Measurements from ENCODE around the gene ATG4B. TPM values are rescaled to one million over a fixed set of nuclear protein-coding genes. Genes with fewer than 3 reads are reported as not detected.

ATG4B gene
- total and polyA plus RNA-seq, 2 donors (not counting 3 experiments of a cell fraction or from before 2014, with no cell fraction given) = 83.6 to 113 TPM

DNA sequence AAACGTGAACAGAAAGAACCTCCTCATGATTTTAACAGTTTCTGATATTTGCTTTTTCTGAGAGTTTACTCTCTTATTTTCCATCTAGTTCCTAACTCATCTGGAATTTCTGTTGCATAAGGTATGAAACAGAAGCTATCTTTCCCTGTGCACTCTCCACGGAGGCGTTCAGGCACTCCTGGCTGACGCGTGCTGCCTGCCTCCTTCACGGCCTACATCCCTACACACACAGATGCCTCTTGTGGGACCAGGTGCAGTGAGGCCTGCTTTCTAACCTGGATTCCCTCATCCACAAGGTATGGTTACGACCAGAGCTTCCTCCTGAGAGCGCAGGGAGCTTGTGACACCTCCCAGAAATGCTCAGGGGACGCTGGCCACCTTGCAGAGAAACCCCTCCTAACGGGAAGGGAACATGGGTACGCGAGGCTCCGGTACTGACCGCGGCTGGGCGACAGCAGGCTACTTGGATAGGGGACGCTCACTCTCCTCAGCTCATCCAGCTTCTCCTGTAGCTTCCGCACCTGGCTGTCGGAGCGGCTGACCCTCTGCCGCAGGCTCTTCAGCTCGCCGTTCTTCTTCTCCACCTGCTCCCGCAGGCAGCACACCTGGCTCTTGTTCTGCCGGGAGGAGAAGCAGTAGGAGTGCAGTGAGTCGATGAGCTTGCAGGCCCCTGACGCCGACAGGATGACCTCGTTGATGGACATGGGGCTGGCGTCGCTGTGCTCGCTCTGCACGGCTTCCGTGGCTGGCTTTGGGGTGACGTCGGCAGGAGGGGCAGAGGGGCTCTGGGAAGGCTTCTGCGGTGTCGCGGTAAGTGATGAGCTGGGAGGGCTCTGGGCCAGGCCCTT is 4.8 kb upstream of the ATG4B start:
- no peaks in the 10 kb centered on the region for H4K20me1 ChIP-seq (replicated peaks; ENCODE audit: control insufficient read depth, extremely low read depth, insufficient read depth, low read length)
- no peak for FAIRE-seq
- no peak overlapping the region for H3K27ac ChIP-seq (ENCODE audit: insufficient read depth, low read depth, low read length)
- dilution Hi-C loops (cut with MboI; ENCODE audit: extremely low pct_ligation_motif_present, low sequenced_read_pairs) = no loop called here
- H3K4me3 ChIP-seq (replicated peaks in 1 of 3; ENCODE audit: insufficient read depth in 1 of 3, low read depth in 1 of 3, low read length in 3 of 3) = no peak overlapping the region
- H3K9ac ChIP-seq (replicated peaks; ENCODE audit: extremely low read depth, insufficient read depth, low read length) = no peak overlapping the region
- TF ChIP-seq JUN (IDR thresholded peaks at IDR 0.05; ENCODE audit: borderline replicate concordance, insufficient read depth, insufficient read length, low read depth) = no peak
- no peak for TF ChIP-seq POLR2AphosphoS5 (IDR thresholded peaks at IDR 0.05; ENCODE audit: insufficient read depth, low read depth, low read length)
- TF ChIP-seq POLR2A (IDR thresholded peaks at IDR 0.05; ENCODE audit: low read depth, low read length) = no peak
- TF ChIP-seq, protein P1, sequence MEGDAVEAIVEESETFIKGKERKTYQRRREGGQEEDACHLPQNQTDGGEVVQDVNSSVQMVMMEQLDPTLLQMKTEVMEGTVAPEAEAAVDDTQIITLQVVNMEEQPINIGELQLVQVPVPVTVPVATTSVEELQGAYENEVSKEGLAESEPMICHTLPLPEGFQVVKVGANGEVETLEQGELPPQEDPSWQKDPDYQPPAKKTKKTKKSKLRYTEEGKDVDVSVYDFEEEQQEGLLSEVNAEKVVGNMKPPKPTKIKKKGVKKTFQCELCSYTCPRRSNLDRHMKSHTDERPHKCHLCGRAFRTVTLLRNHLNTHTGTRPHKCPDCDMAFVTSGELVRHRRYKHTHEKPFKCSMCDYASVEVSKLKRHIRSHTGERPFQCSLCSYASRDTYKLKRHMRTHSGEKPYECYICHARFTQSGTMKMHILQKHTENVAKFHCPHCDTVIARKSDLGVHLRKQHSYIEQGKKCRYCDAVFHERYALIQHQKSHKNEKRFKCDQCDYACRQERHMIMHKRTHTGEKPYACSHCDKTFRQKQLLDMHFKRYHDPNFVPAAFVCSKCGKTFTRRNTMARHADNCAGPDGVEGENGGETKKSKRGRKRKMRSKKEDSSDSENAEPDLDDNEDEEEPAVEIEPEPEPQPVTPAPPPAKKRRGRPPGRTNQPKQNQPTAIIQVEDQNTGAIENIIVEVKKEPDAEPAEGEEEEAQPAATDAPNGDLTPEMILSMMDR (IDR thresholded peaks at IDR 0.05; ENCODE audit: extremely low read depth in 1 of 2, insufficient read depth in 1 of 2, low read depth in 1 of 2, low read length in 2 of 2) = no peak
- no peak for TF ChIP-seq EZH2 (IDR thresholded peaks at IDR 0.05; ENCODE audit: borderline replicate concordance, low read depth, low read length, severe bottlenecking)
- TF ChIP-seq GATA2 (IDR thresholded peaks at IDR 0.05; ENCODE audit: insufficient read depth, insufficient read length, low read depth, low read length) = no peak
- peaks cover 60% of the 10 kb centered on the region for H3K79me2 ChIP-seq (ENCODE audit: control insufficient read depth, insufficient read depth, low read length)
- no peak overlapping the region for H2AFZ ChIP-seq (ENCODE audit: low read depth, low read length)
- peaks cover 7 to 15% of the 10 kb centered on the region in 2 experiments for H3K36me3 ChIP-seq (ENCODE audit: control insufficient read depth in 2 of 2, extremely low read depth in 1 of 2, insufficient read depth in 2 of 2, low read length in 2 of 2)
- H3K27me3 ChIP-seq (ENCODE audit: control insufficient read depth in 2 of 2, insufficient read depth in 2 of 2, low read length in 2 of 2) = no peaks in the 10 kb centered on the region
- BruUV-seq (replicated peaks) = no TSS peak
- ChIA-PET POLR2A (no interaction called here), CTCF (no interaction called here)
- intact Hi-C loops (cut with micrococcal nuclease) = no loop called here
- H3K9me1 ChIP-seq (replicated peaks; ENCODE audit: control insufficient read depth, extremely low read depth, insufficient read depth, low read length) = no peaks in the 10 kb centered on the region
- no peak overlapping the region for H3K4me2 ChIP-seq (ENCODE audit: insufficient read depth, low read length)
- peaks cover 4% of the 10 kb centered on the region for H3K4me1 ChIP-seq (ENCODE audit: control insufficient read depth, extremely low read depth, insufficient read depth, low read length)
- DNase-seq (ENCODE audit: low read depth, low spot score) = no peak
- no peaks in the 10 kb centered on the region for H3K9me3 ChIP-seq (replicated peaks; ENCODE audit: control insufficient read depth, insufficient read depth, low read length)
